Measurements from ENCODE around the gene TMC3.

Gene TMC3

DNA sequence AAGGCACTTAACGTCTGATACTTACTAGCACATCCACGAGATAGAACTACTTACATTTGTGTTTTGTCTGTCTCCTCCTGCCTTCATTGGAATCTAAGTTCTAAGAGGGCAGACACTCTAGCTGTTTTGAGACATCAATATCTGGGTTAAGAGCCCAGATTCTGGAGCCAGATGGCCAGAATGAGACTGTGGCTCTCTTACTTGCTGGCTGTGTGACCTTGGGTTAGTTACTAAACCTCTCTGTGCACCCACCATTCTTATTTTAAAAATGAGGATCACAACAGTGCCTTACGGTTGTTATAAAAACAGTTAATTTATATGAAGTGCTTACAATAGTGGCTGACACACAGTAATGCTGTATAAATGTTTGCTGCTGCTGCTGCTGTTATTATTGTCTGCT is 57.7 kb downstream of the TMC3 start:
- H3K4me3 ChIP-seq (ENCODE audit: low read length), result no peak overlapping the region
- TF ChIP-seq, protein P1, sequence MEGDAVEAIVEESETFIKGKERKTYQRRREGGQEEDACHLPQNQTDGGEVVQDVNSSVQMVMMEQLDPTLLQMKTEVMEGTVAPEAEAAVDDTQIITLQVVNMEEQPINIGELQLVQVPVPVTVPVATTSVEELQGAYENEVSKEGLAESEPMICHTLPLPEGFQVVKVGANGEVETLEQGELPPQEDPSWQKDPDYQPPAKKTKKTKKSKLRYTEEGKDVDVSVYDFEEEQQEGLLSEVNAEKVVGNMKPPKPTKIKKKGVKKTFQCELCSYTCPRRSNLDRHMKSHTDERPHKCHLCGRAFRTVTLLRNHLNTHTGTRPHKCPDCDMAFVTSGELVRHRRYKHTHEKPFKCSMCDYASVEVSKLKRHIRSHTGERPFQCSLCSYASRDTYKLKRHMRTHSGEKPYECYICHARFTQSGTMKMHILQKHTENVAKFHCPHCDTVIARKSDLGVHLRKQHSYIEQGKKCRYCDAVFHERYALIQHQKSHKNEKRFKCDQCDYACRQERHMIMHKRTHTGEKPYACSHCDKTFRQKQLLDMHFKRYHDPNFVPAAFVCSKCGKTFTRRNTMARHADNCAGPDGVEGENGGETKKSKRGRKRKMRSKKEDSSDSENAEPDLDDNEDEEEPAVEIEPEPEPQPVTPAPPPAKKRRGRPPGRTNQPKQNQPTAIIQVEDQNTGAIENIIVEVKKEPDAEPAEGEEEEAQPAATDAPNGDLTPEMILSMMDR (conservative IDR thresholded peaks at IDR 0.05; ENCODE audit: low read length), result no peak
- DNase-seq (ENCODE audit: low read depth), result no peak

DNA sequence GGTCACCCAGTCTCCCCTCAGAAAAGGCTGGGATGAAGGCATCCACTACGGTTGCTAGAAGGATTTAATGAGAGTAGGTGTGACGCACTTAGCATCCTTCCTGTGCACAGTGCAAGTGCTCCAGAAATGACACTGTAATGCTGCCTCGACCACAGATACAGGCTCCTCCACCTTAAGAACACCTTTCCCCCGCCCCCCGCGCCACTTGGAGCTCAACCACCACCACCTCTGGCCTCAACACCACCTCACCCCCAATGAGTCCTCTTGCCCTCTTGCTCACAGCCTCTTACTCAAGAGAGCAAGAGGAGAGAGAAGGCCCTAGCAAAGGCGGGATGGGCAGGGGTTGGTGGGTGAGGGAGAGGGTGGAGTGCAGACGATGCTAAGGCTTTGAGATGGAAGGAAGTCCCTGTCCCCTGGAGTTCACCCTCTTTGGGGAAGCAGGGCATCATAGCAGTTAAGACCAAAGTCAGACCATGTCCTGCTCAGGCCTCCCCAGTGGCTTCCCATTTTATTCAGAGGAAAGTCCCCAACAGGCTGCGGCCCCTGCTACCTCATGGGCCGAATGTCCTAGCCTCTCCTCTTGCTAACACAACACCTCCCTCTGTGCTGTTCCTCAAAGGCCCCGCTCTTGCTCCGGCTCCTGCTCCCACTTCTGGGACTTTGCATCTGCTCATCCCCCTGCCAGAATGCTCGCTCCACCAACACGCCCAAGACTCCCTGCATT is 58.4 kb downstream of the TMC3 start:
- no peak overlapping the region for H3K4me3 ChIP-seq (ENCODE audit: low read length)
- TF ChIP-seq, protein P1 (conservative IDR thresholded peaks at IDR 0.05; ENCODE audit: low read length), result no peak
- DNase-seq (ENCODE audit: low read depth), result no peak

DNA sequence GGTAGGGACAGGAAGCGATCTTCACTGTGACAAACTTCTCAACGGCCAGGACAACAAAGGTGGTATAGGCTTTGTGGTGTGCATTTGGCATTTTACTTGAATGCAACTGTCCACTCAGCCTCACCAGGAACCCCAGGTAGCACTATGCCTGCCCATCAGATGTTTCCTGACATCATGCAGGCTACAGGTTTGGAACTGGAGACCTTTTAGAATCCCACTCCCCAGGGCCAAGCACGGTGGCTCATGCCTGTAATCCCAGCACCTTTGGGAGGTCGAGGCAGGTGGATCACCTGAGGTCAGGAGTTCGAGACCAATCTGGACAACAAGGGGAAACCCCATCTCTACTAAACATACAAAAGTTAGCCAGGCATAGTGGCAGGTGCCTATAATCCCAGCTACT is 59.6 kb downstream of the TMC3 start:
- no peak overlapping the region for H3K4me3 ChIP-seq (ENCODE audit: low read length)
- TF ChIP-seq, protein P1 (conservative IDR thresholded peaks at IDR 0.05; ENCODE audit: low read length), result no peak
- DNase-seq (ENCODE audit: low read depth), result no peak

DNA sequence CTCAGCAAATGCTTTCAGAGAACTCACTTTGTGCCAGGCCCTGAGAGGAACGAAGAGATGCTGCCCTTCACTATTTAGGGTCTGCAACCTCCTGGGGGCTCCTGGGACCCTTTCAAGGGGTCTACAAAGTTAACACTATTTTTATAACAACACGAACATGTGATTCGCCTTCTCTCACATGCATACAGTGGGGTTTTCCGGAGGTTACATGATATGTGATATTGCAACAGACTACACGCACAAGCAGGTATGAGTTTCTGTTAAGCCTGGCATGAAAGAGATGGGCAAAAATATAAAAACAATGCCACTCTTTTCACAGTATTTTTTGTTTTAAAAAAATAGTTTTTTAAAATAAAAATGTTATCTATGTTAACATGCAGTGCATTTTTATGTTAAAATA is 60.3 kb downstream of the TMC3 start:
- TF ChIP-seq, protein P1 (conservative IDR thresholded peaks at IDR 0.05; ENCODE audit: low read length), result no peak
- H3K4me3 ChIP-seq (ENCODE audit: low read length), result no peak overlapping the region
- DNase-seq (ENCODE audit: low read depth), result no peak

DNA sequence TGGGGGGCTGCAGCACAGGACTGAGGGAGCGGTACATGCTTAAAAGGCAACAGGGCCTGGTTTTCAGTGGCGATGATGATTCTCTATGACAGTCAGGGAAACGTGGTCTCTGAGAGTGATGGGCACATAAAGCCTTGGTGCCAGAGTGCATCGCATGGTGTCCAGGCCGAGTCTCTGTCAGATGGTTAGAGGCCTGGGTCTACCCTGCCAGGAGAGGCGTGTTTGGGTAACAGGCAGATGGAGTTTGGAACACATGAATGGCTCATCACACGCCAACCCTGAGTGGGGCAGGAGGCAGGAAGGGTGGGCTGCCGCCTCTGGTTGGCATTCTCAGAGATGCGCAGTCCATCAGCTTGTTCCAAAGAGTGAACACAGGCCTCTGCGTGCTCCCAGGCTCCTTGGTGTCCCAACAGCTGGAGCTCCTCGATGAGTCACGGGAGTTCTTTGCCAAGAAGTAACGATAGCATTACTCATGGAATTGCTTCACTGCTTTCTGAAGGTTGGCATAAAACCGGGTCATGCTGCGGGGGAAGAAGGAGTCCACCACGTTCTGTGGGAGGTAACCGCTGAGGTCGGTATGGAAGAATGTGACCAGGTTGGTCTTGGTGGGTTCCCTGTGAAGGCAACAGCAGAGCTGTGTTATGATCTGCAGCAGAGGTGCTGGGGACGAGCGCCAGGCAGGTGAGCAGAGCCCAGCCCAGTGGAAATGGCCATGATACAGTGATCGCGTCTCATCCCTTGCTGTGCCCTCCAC is 61.0 kb downstream of the TMC3 start:
- peak; percentile 98 for DNase-seq (ENCODE audit: low read depth)
- TF ChIP-seq, protein P1 (conservative IDR thresholded peaks at IDR 0.05; ENCODE audit: low read length), result no peak
- no peak overlapping the region for H3K4me3 ChIP-seq (ENCODE audit: low read length)

DNA sequence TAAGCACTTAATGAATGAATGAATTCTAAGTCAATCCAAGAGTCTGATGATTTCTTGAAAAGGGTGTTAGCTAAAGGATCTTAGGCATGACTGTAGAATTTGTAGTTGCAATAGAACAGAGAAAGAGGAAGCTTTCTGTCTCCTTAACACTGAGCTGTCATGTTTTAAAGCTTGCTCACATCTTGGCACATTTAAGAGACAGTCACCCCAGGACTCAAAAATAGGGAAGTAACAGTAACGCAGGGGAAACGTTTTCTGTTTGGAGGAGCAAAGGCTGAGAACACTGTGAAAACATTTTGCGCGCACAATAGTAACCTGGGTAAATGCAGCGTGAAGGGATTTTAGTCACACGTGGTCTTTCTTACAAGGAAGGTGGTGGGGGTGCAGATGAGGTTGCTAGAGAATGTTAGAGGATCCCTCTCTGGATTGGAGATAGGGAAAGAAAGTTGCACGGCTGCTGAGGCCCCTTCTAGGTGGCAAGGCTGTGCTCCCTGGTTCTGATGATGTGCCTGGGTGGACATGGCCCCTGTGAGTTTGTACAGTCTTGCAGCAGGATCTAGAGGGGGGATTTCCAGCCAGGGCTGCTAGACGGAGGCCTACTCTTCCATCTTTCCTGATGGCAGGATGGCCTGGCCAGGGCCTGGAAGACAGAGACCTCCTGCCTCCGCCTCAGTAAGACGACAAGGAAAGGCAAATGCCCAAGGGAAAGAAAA is 62.1 kb downstream of the TMC3 start:
- TF ChIP-seq, protein P1 (conservative IDR thresholded peaks at IDR 0.05; ENCODE audit: low read length), result no peak
- no peak overlapping the region for H3K4me3 ChIP-seq (ENCODE audit: low read length)
- DNase-seq (ENCODE audit: low read depth), result peak; percentile 69

All from AG10803 (cell line).